IMR-90 (cell line): ENCODE measurements around the gene THAP2. TPM values are rescaled to one million over a fixed set of nuclear protein-coding genes. Genes with fewer than 3 reads are reported as not detected.

ENCODE experiments used
- ATAC-seq: fragments of 200-7000 bp; cut with Tn5 transposase; 2 replicates; pipeline ENCODE4 v1.9.1; 2020; ENCODE audit warnings: low read depth, mild to moderate bottlenecking, moderate library complexity
- BruUV-seq: library from RNA; stranded (reverse); fragments of 400-500 nt; replicated peaks from 2 replicates; lab custom pipeline; 2021; lab: Mats Ljungman, UMichigan
- CTCF ChIA-PET: fragments of 300-600 bp; formaldehyde crosslinking; extraction: SDS; loops from one replicate; lab custom pipeline; 2021; ENCODE audit warnings: antibody characterized with exemption; lab: Yijun Ruan, JAX
- POLR2A ChIA-PET: fragments of 300-600 bp; sonication (Branson Sonifier 250); formaldehyde crosslinking; loops from one replicate; lab custom pipeline; 2022; ENCODE audit warnings: antibody characterized with exemption; ENCODE audit not compliant: unreplicated experiment; lab: Charles Lee
- DNase-seq: peaks from one replicate; pipeline ENCODE4 v3.0.0; 2013
- H2AFZ ChIP-seq: replicated peaks from 2 replicates; pipeline ENCODE3; 2013; ENCODE audit warnings: low read length, mild to moderate bottlenecking; ENCODE audit not compliant: poor library complexity
- H2AK5ac ChIP-seq: 2 replicates; pipeline ENCODE4 v1.6.1; 2013; ENCODE audit warnings: low read depth, low read length, inconsistent platforms
- H2AK9ac ChIP-seq: replicated peaks from 2 replicates; pipeline ENCODE3; 2013; ENCODE audit warnings: mild to moderate bottlenecking, low read depth, low read length, moderate library complexity; ENCODE audit not compliant: poor library complexity
- H2BK120ac ChIP-seq: 2 replicates; pipeline ENCODE4 v1.6.1; 2013; ENCODE audit warnings: low read depth, low read length, inconsistent platforms
- H2BK15ac ChIP-seq: 3 replicates; pipeline ENCODE4 v1.6.1; 2013; ENCODE audit warnings: low read depth, low read length, inconsistent platforms
- H2BK20ac ChIP-seq: 2 replicates; pipeline ENCODE4 v1.6.1; 2013; ENCODE audit warnings: low read depth, mild to moderate bottlenecking, inconsistent platforms, low read length, moderate library complexity
- H2BK5ac ChIP-seq: 2 replicates; pipeline ENCODE4 v1.6.1; 2013; ENCODE audit warnings: mild to moderate bottlenecking, low read depth, low read length, inconsistent platforms; ENCODE audit not compliant: poor library complexity, severe bottlenecking
- H3K14ac ChIP-seq: replicated peaks from 2 replicates; pipeline ENCODE4 v1.6.1; 2013; ENCODE audit warnings: low read depth, low read length, inconsistent platforms
- H3K18ac ChIP-seq: 2 replicates; pipeline ENCODE4 v1.6.1; 2013; ENCODE audit warnings: low read depth, low read length, control low read depth
- H3K23ac ChIP-seq: 2 replicates; pipeline ENCODE4 v1.6.1; 2013; ENCODE audit warnings: low read depth, low read length, inconsistent platforms
- H3K27ac ChIP-seq: 2 replicates; pipeline ENCODE4 v1.5.1; 2013; ENCODE audit warnings: mild to moderate bottlenecking, control low read depth, low read length; ENCODE audit not compliant: insufficient read depth
- H3K27me3 ChIP-seq: 2 replicates; pipeline ENCODE4 v1.6.1; 2013; ENCODE audit warnings: low read length; ENCODE audit not compliant: control insufficient read depth, insufficient read depth
- H3K36me3 ChIP-seq: 2 replicates; pipeline ENCODE4 v1.6.1; 2013; ENCODE audit warnings: low read length, mixed read lengths; ENCODE audit not compliant: control insufficient read depth, insufficient read depth
- H3K4ac ChIP-seq: 2 replicates; pipeline ENCODE4 v1.6.1; 2013; ENCODE audit warnings: low read depth, low read length, inconsistent platforms
- H3K4me1 ChIP-seq: 2 replicates; pipeline ENCODE4 v1.6.1; 2013; ENCODE audit warnings: low read length, mixed read lengths; ENCODE audit not compliant: control insufficient read depth, insufficient read depth
- H3K4me2 ChIP-seq: 2 replicates; pipeline ENCODE4 v1.6.1; 2013; ENCODE audit warnings: low read depth, mild to moderate bottlenecking, control low read depth, low read length, moderate library complexity
- H3K4me3 ChIP-seq: 2 replicates; pipeline ENCODE4 v1.5.1; 2013; ENCODE audit warnings: low read depth, mild to moderate bottlenecking, control low read depth, low read length, moderate library complexity; ENCODE audit not compliant: insufficient read depth
- H3K56ac ChIP-seq: 2 replicates; pipeline ENCODE4 v1.6.1; 2013; ENCODE audit warnings: low read length, inconsistent platforms; ENCODE audit not compliant: insufficient read depth; ENCODE audit errors: extremely low read depth
- H3K79me1 ChIP-seq, 2 experiments: 2 replicates each; pipeline ENCODE4 v1.6.1; 2013; ENCODE audit warnings: low read length in 2 of 2, inconsistent platforms in 1 of 2, low read depth in 1 of 2
- H3K9ac ChIP-seq: 2 replicates; pipeline ENCODE4 v1.6.1; 2013; ENCODE audit warnings: low read depth, low read length, control low read depth
- H3K9me1 ChIP-seq: 2 replicates; pipeline ENCODE4 v1.6.1; 2013; ENCODE audit warnings: low read length, inconsistent platforms; ENCODE audit not compliant: insufficient read depth
- H3K9me3 ChIP-seq: 2 replicates; pipeline ENCODE4 v1.6.1; 2013; ENCODE audit warnings: low read length; ENCODE audit not compliant: control insufficient read depth, insufficient read depth
- H4K20me1 ChIP-seq: 2 replicates; pipeline ENCODE4 v1.6.1; 2013; ENCODE audit warnings: low read length, inconsistent platforms; ENCODE audit not compliant: insufficient read depth
- H4K5ac ChIP-seq: 2 replicates; pipeline ENCODE4 v1.6.1; 2013; ENCODE audit warnings: mild to moderate bottlenecking, low read depth, low read length, control low read depth
- H4K8ac ChIP-seq, 2 experiments: 2 replicates each; pipeline ENCODE4 v1.6.1; 2013; ENCODE audit warnings: low read depth in 2 of 2, low read length in 2 of 2, control low read depth in 1 of 2, inconsistent platforms in 1 of 2
- H4K91ac ChIP-seq: 2 replicates; pipeline ENCODE4 v1.6.1; 2013; ENCODE audit warnings: low read depth, low read length, inconsistent platforms; ENCODE audit not compliant: insufficient read depth
- CEBPB ChIP-seq: IDR thresholded peaks from 2 replicates; pipeline ENCODE4 v1.6.1; 2012; ENCODE audit warnings: low read depth, low read length, improper control_type of control experiment
- USF2 ChIP-seq: fragments of 150-350 bp; IDR thresholded peaks from 2 replicates; pipeline ENCODE4 v1.6.1; 2017; ENCODE audit warnings: mild to moderate bottlenecking, antibody characterized with exemption, low read length, low read depth
- WGBS, 2 experiments: methylation state at CpG; one replicate each; pipeline versions ENCODE4 v1.1.5 to v1.1.7; 2013; ENCODE audit warnings: missing lambda C conversion rate in 2 of 2; ENCODE audit not compliant: insufficient read length in 1 of 2; ENCODE audit errors: extremely low coverage in 2 of 2; 5-methylcytosine and 5-hydroxymethylcytosine counted together
- dilution Hi-C: fragments of 300-500 bp; cut with HindIII; formaldehyde crosslinking; loops from one replicate; pipeline ENCODE4 v1.14.3; 2018; ENCODE audit warnings: low sequenced_read_pairs; ENCODE audit not compliant: unreplicated experiment
- in situ Hi-C: fragments of 300-500 bp; cut with MboI; formaldehyde crosslinking; loops from 3 replicates; pipeline ENCODE4 v1.14.3; 2019; ENCODE audit warnings: low sequenced_read_pairs, inconsistent platforms, mixed read lengths
- intact Hi-C: fragments of 100-400 bp; cut with micrococcal nuclease; formaldehyde crosslinking; loops from 2 replicates; pipeline ENCODE4 v1.10.0; 2022
- polyA plus RNA-seq, 3 experiments: library from polyadenylated mRNA; depleted of rRNA; stranded (reverse); fragments of >200 nt; gene quantifications; 2 replicates each; pipeline ENCODE4 v1.2.3, GENCODE V29; 2012; ENCODE audit warnings: low replicate concordance in 1 of 3
- total RNA-seq: library from RNA; depleted of rRNA; stranded (reverse); fragments of >200 nt; gene quantifications from 2 replicates; pipeline ENCODE4 v1.2.3, GENCODE V29; 2012

THAP2 gene
- total and polyA plus RNA-seq, 2 of the 4 experiments (the other 2 are of a cell fraction): 1.4 to 2.5 TPM

- Histone ChIP-seq H4K20me1 (no peaks in the 10 kb centered on the region), H3K9me1 (no peaks in the 10 kb centered on the region), H3K9ac (no peak overlapping the region), H3K4me2 (no peak overlapping the region), H2BK20ac (no peak overlapping the region), H4K8ac (no peak overlapping the region), H3K18ac (no peak overlapping the region), H3K79me1 (peaks cover 4 to 13% of the 10 kb centered on the region in 2 experiments; a peak in 3 of 4 replicates), H3K56ac (no peak overlapping the region), H2AFZ (no peak overlapping the region), H2BK5ac (no peak overlapping the region), H3K36me3 (no peaks in the 10 kb centered on the region), H4K5ac (no peak overlapping the region), H3K4me1 (peaks cover 1% of the 10 kb centered on the region; the same call in 1 of the 2 replicates), H2AK9ac (no peak overlapping the region), H3K4me3 (no peak overlapping the region), H2BK120ac (no peak overlapping the region), H2AK5ac (no peak overlapping the region), H3K23ac (no peak overlapping the region), H2BK15ac (no peak overlapping the region), H3K27ac (no peak overlapping the region), H3K9me3 (no peaks in the 10 kb centered on the region), H4K91ac (no peak overlapping the region), H3K14ac (no peak overlapping the region), H3K27me3 (no peaks in the 10 kb centered on the region), H3K4ac (no peak overlapping the region)
- WGBS, 2 experiments: no CpG with 5 or more reads among the region's 5 CpGs
- ChIA-PET POLR2A (no interaction called here), CTCF (no interaction called here)
- no peak for ATAC-seq
- dilution Hi-C loops (no loop called here), intact Hi-C loops (no loop called here), in situ Hi-C loops (no loop called here)
- BruUV-seq: no TSS peak
- TF ChIP-seq USF2: no peak
- TF ChIP-seq CEBPB: peak; percentile 4; the same call in 1 of the 2 replicates
- DNase-seq: no peak
These were observed 19.5 kb downstream of the THAP2 start for GRCh38 chr12:71683633-71684032.
